Measurements from ENCODE around the gene FGR. TPM values are rescaled to one million over a fixed set of nuclear protein-coding genes. Genes with fewer than 3 reads are reported as not detected.

FGR gene
- total RNA-seq, 2 donors from 2014 or later = 4.0 to 10.8 TPM

GRCh38 chr1:27600498-27601175 lies 34.3 kb downstream of the FGR start:
- no peak for TF ChIP-seq POLR2A (IDR thresholded peaks at IDR 0.05)
- TF ChIP-seq POLR2AphosphoS5 (IDR thresholded peaks at IDR 0.05) = no peak
- TF ChIP-seq CTCF (IDR thresholded peaks at IDR 0.05) = no peak

GRCh38 chr1:27599605-27600497 lies 35.1 kb downstream of the FGR start:
- Histone ChIP-seq H3K27me3 (replicated peaks; ENCODE audit: insufficient read depth) (no peaks in the 10 kb centered on the region), H3K27ac (peak overlapping the region; percentile 40 to 56), H3K36me3 (no peaks in the 10 kb centered on the region), H3K4me3 (no peak overlapping the region), H3K9me3 (no peaks in the 10 kb centered on the region), H3K4me1 (replicated peaks) (peaks cover 9% of the 10 kb centered on the region)
- no peak for DNase-seq (ENCODE audit: low spot score)
- TF ChIP-seq CTCF (IDR thresholded peaks at IDR 0.05) (no peak), POLR2A (IDR thresholded peaks at IDR 0.05) (no peak), POLR2AphosphoS5 (IDR thresholded peaks at IDR 0.05) (no peak)
- WGBS = 28% methylated on average over 9 of the region's 9 CpGs
- intact Hi-C loops (cut with DNase I) = loop anchor here (5.0 kb wide), 3 partner anchors 108 to 298 kb away; partner anchors contain the start of gene WASF2

More at GRCh38 chr1:27600498-27601175, 34.3 kb downstream of the FGR start:
- intact Hi-C loops (cut with DNase I) = loop anchor here (5.0 kb wide), 3 partner anchors 108 to 298 kb away; partner anchors contain the start of gene WASF2
- no peaks in the 10 kb centered on the region for H3K27me3 ChIP-seq (replicated peaks; ENCODE audit: insufficient read depth)
- H3K36me3 ChIP-seq = no peaks in the 10 kb centered on the region
- H3K4me3 ChIP-seq = no peak overlapping the region
- WGBS = 41% methylated on average over 3 of the region's 3 CpGs
- H3K27ac ChIP-seq = peak overlapping the region; percentile 93 to 96
- peaks cover 9% of the 10 kb centered on the region for H3K4me1 ChIP-seq (replicated peaks)
- no peak for DNase-seq (ENCODE audit: low spot score)
- no peaks in the 10 kb centered on the region for H3K9me3 ChIP-seq

GRCh38 chr1:27598902-27599528 lies 36.0 kb downstream of the FGR start:
- 10% methylated on average over 6 of the region's 6 CpGs for WGBS
- H3K27me3 ChIP-seq (replicated peaks; ENCODE audit: insufficient read depth) = no peaks in the 10 kb centered on the region
- intact Hi-C loops (cut with DNase I) = no loop called here
- H3K4me1 ChIP-seq (replicated peaks) = peaks cover 9% of the 10 kb centered on the region
- no peaks in the 10 kb centered on the region for H3K9me3 ChIP-seq
- TF ChIP-seq POLR2A (IDR thresholded peaks at IDR 0.05) (no peak), CTCF (IDR thresholded peaks at IDR 0.05) (no peak), POLR2AphosphoS5 (IDR thresholded peaks at IDR 0.05) (no peak)
- DNase-seq (ENCODE audit: low spot score) = no peak
- H3K27ac ChIP-seq = peak overlapping the region; percentile 40 to 56
- H3K36me3 ChIP-seq = no peaks in the 10 kb centered on the region
- no peak overlapping the region for H3K4me3 ChIP-seq

- Histone ChIP-seq H3K36me3 (no peaks in the 10 kb centered on the region), H3K27me3 (replicated peaks; ENCODE audit: insufficient read depth) (no peaks in the 10 kb centered on the region), H3K9me3 (no peaks in the 10 kb centered on the region), H3K27ac (peak overlapping the region; percentile 40 to 56), H3K4me1 (replicated peaks) (peaks cover 9% of the 10 kb centered on the region), H3K4me3 (no peak overlapping the region)
- DNase-seq (ENCODE audit: low spot score) = no peak
- intact Hi-C loops (cut with DNase I) = no loop called here
- WGBS = 37% methylated on average over 3 of the region's 3 CpGs
- no peak for TF ChIP-seq POLR2AphosphoS5 (IDR thresholded peaks at IDR 0.05)
- no peak for TF ChIP-seq CTCF (IDR thresholded peaks at IDR 0.05)
- TF ChIP-seq POLR2A (IDR thresholded peaks at IDR 0.05) = no peak
These were observed 36.7 kb downstream of the FGR start for GRCh38 chr1:27598295-27598687.
